Measurements from ENCODE around the gene ADM2. TPM values are rescaled to one million over a fixed set of nuclear protein-coding genes. Genes with fewer than 3 reads are reported as not detected.

ADM2 gene
- total and polyA plus RNA-seq, 2 of the 13 experiments (the other 11 are each of a cell fraction or from before 2014, with no cell fraction given), result 1.2 to 3.0 TPM

DNA sequence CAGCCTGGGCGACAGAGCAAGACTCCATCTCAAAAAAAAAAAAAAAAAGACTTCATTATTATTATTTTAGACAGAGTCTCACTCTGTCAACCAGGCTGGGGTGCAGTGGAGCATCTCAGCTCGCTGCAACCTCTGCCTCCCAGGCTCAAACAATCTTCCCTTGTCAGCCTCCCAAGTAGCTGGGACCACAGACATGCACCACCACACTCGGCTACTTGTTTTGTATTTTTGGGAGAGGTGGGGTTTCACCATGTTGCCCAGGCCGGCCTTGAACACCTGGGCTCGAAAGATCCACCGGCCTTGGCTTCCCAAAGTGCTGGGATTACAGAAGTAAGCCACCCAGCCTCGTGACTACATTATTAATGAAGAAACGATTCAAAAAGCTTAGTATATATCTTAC is 53.8 kb downstream of the ADM2 start:
- TF ChIP-seq ZNF138 (CRISPR knock-in tag; IDR thresholded peaks at IDR 0.05; ENCODE audit: low read depth) (no peak), SETDB1 (CRISPR knock-in tag; IDR thresholded peaks at IDR 0.05; ENCODE audit: borderline replicate concordance) (no peak), KLF13 (CRISPR knock-in tag; IDR thresholded peaks at IDR 0.05) (no peak), LCORL (IDR thresholded peaks at IDR 0.05) (no peak), LCORL (CRISPR knock-in tag; IDR thresholded peaks at IDR 0.05) (no peak), ZNF678 (CRISPR knock-in tag; IDR thresholded peaks at IDR 0.05) (no peak), ZNF670 (CRISPR knock-in tag; IDR thresholded peaks at IDR 0.05; ENCODE audit: borderline replicate concordance) (no peak), SYNCRIP (IDR thresholded peaks at IDR 0.05; ENCODE audit: insufficient read depth, low read depth, low read length) (no peak), DPF2 (CRISPR knock-in tag; IDR thresholded peaks at IDR 0.05; ENCODE audit: borderline replicate concordance, low read depth) (no peak), BHLHE40 (IDR thresholded peaks at IDR 0.05; ENCODE audit: low read length) (no peak), ZNF232 (CRISPR knock-in tag; IDR thresholded peaks at IDR 0.05; ENCODE audit: borderline replicate concordance) (no peak), FOXC1 (CRISPR knock-in tag; IDR thresholded peaks at IDR 0.05; ENCODE audit: borderline replicate concordance) (no peak), EZH2 (conservative IDR thresholded peaks at IDR 0.05; ENCODE audit: low read depth, low read length) (no peak), ZNF234 (CRISPR knock-in tag; conservative IDR thresholded peaks at IDR 0.05) (no peak), ZNF780A (CRISPR knock-in tag; IDR thresholded peaks at IDR 0.05) (no peak), EEA1 (CRISPR knock-in tag; IDR thresholded peaks at IDR 0.05; ENCODE audit: borderline replicate concordance) (no peak), TFE3 (CRISPR knock-in tag; IDR thresholded peaks at IDR 0.05) (no peak), DNMT1 (CRISPR knock-in tag; IDR thresholded peaks at IDR 0.05) (no peak), CC2D1A (CRISPR knock-in tag; IDR thresholded peaks at IDR 0.05) (no peak), ZNF737 (CRISPR knock-in tag; IDR thresholded peaks at IDR 0.05; ENCODE audit: borderline replicate concordance) (no peak)
- in situ Hi-C loops (cut with HindIII; ENCODE audit: extremely low pct_ligation_motif_present, low pct_unique_long_range_greater_than_20kb), result no loop called here
- Histone ChIP-seq H3K4me1 (ENCODE audit: insufficient read depth, low read length) (peaks cover 51% of the 10 kb centered on the region), H3K9me3 (ENCODE audit: low read length) (no peaks in the 10 kb centered on the region), H3K9ac (ENCODE audit: insufficient read depth, low read depth, low read length) (no peak overlapping the region), H3K4me2 (ENCODE audit: low read depth, low read length) (no peak overlapping the region), H2AFZ (ENCODE audit: low read length) (no peak overlapping the region), H3K79me2 (ENCODE audit: insufficient read depth, low read length) (no peaks in the 10 kb centered on the region), H4K20me1 (ENCODE audit: insufficient read depth, low read length) (no peaks in the 10 kb centered on the region), H3K27me3 (ENCODE audit: control insufficient read depth in 1 of 2, insufficient read depth in 2 of 2, low read length in 2 of 2) (peaks cover 0 to 6% of the 10 kb centered on the region in 2 experiments; a peak in 1 of 5 replicates), H3K27ac (ENCODE audit: extremely low read length, insufficient read depth, low read length) (no peak overlapping the region), H3K4me3 (replicated peaks in 1 of 3; ENCODE audit: insufficient read depth in 1 of 3, low read depth in 2 of 3, low read length in 3 of 3) (no peak overlapping the region), H3K36me3 (replicated peaks in 1 of 2; ENCODE audit: control insufficient read depth in 1 of 2, insufficient read depth in 2 of 2, low read length in 2 of 2) (no peaks in the 10 kb centered on the region)
- intact Hi-C loops (cut with micrococcal nuclease; ENCODE audit: unreplicated experiment), result no loop called here
- CTCF ChIA-PET (ENCODE audit: low intra/inter-chr PET ratio, low total read pairs), result no interaction called here
- FAIRE-seq (no peak), DNase-seq (ENCODE audit: low spot score) (no peak), ATAC-seq (no peak)
- POLR2A ChIA-PET, result interaction anchor here (1.2 to 5.9 kb wide), 3 partner anchors 10 to 28 kb away, joined by 4 to 34 read pairs (median 13); partner anchors contain the start of genes KLHDC7B, SCO2 and SYCE3
- BruUV-seq (replicated peaks), result no TSS peak
- WGBS (ENCODE audit: low lambda C conversion rate), result 66% methylated on average over 8 of the region's 8 CpGs

All from HepG2 (cell line).